GM18526 (cell line): ENCODE measurements around the gene GFPT1.

Source experiments
- POLR2A ChIP-seq: IDR thresholded peaks from 3 replicates; pipeline ENCODE4 v1.6.1; 2011; ENCODE audit not compliant: insufficient read length; ENCODE audit errors: extremely low read depth

GFPT1 gene

GRCh38 chr2:69359371-69359770 is 27.7 kb downstream of the GFPT1 start:
- no peak for TF ChIP-seq POLR2A

- no peak for TF ChIP-seq POLR2A
Observed at GRCh38 chr2:69358914-69359313, 28.1 kb downstream of the GFPT1 start.

GRCh38 chr2:69356471-69356870 is 30.6 kb downstream of the GFPT1 start:
- TF ChIP-seq POLR2A: no peak

GRCh38 chr2:69353360-69353759 is 33.7 kb downstream of the GFPT1 start:
- TF ChIP-seq POLR2A: no peak

- TF ChIP-seq POLR2A: no peak
Observed at GRCh38 chr2:69348781-69349180, 38.2 kb downstream of the GFPT1 start.

GRCh38 chr2:69345434-69345833 is 41.6 kb downstream of the GFPT1 start:
- no peak for TF ChIP-seq POLR2A

GRCh38 chr2:69344305-69344704 is 42.7 kb downstream of the GFPT1 start:
- no peak for TF ChIP-seq POLR2A

GRCh38 chr2:69340101-69340775 is 46.8 kb downstream of the GFPT1 start:
- TF ChIP-seq POLR2A: no peak

- TF ChIP-seq POLR2A: no peak
Observed at GRCh38 chr2:69335311-69335710, 51.7 kb downstream of the GFPT1 start.

GRCh38 chr2:69333352-69333751 is 53.7 kb downstream of the GFPT1 start:
- no peak for TF ChIP-seq POLR2A

GRCh38 chr2:69330781-69331180 is 56.2 kb downstream of the GFPT1 start:
- TF ChIP-seq POLR2A: no peak

- no peak for TF ChIP-seq POLR2A
Observed at GRCh38 chr2:69322631-69323030, 64.4 kb downstream of the GFPT1 start.

GRCh38 chr2:69316550-69316949 is 70.5 kb downstream of the GFPT1 start:
- TF ChIP-seq POLR2A: no peak

- TF ChIP-seq POLR2A: no peak
Observed at GRCh38 chr2:69315160-69315761, 71.8 kb downstream of the GFPT1 start.

- TF ChIP-seq POLR2A: no peak
Observed at GRCh38 chr2:69311024-69311416, 76.0 kb downstream of the GFPT1 start.

GRCh38 chr2:69310111-69311023 is 76.7 kb downstream of the GFPT1 start:
- no peak for TF ChIP-seq POLR2A
